HEK293T (cell line): ENCODE measurements around the gene HNRNPL.

ENCODE experiments used
- CTCF ChIA-PET: fragments of 350-600 bp; formaldehyde crosslinking; extraction: SDS; loops from one replicate; lab custom pipeline; 2021; ENCODE audit warnings: antibody characterized with exemption, inconsistent platforms; lab: Yijun Ruan, JAX
- POLR2A ChIA-PET: fragments of 350-600 bp; formaldehyde crosslinking; extraction: SDS; loops from one replicate; lab custom pipeline; 2020; ENCODE audit warnings: antibody characterized with exemption, inconsistent platforms; lab: Yijun Ruan, JAX
- DNase-seq: peaks from one replicate; pipeline ENCODE4 v3.0.0; 2012; ENCODE audit warnings: mixed read lengths; ENCODE audit errors: extremely low spot score
- ARNT ChIP-seq: fragments of 450-650 bp; IDR thresholded peaks from 2 replicates; pipeline ENCODE4 v1.6.1; 2017; ENCODE audit warnings: mild to moderate bottlenecking
- BHLHE40 ChIP-seq: fragments of 450-650 bp; IDR thresholded peaks from 2 replicates; pipeline ENCODE4 v1.6.1; 2016; ENCODE audit warnings: mild to moderate bottlenecking, moderate library complexity, borderline replicate concordance
- CTBP1 ChIP-seq: fragments of 450-650 bp; IDR thresholded peaks from 2 replicates; pipeline ENCODE4 v1.6.1; 2016; ENCODE audit warnings: borderline replicate concordance
- ELF4 ChIP-seq: fragments of 450-650 bp; IDR thresholded peaks from 2 replicates; pipeline ENCODE4 v1.6.1; 2017; ENCODE audit warnings: antibody characterized with exemption
- FOXA1 ChIP-seq: fragments of 450-650 bp; IDR thresholded peaks from 2 replicates; pipeline ENCODE4 v1.6.1; 2016; ENCODE audit warnings: mild to moderate bottlenecking
- FOXK2 ChIP-seq: fragments of 450-650 bp; IDR thresholded peaks from 2 replicates; pipeline ENCODE4 v1.6.1; 2016; ENCODE audit warnings: mild to moderate bottlenecking
- FOXM1 ChIP-seq: fragments of 450-650 bp; IDR thresholded peaks from 2 replicates; pipeline ENCODE4 v1.6.1; 2017; ENCODE audit warnings: mild to moderate bottlenecking, borderline replicate concordance
- HDGF ChIP-seq: fragments of 450-650 bp; IDR thresholded peaks from 2 replicates; pipeline ENCODE4 v1.6.1; 2017; ENCODE audit warnings: antibody characterized with exemption, borderline replicate concordance
- L3MBTL2 ChIP-seq: fragments of 450-650 bp; conservative IDR thresholded peaks from 2 replicates; pipeline ENCODE4 v1.6.1; 2016; ENCODE audit warnings: mild to moderate bottlenecking
- LEF1 ChIP-seq: fragments of 450-650 bp; IDR thresholded peaks from 2 replicates; pipeline ENCODE4 v1.6.1; 2017; ENCODE audit warnings: mild to moderate bottlenecking, borderline replicate concordance
- NFRKB ChIP-seq: fragments of 450-650 bp; IDR thresholded peaks from 2 replicates; pipeline ENCODE4 v1.6.1; 2016; ENCODE audit warnings: mild to moderate bottlenecking, moderate library complexity
- PKNOX1 ChIP-seq: fragments of 450-650 bp; IDR thresholded peaks from 2 replicates; pipeline ENCODE4 v1.6.1; 2016
- SP1 ChIP-seq: fragments of 450-650 bp; IDR thresholded peaks from 2 replicates; pipeline ENCODE4 v1.6.1; 2017
- SUZ12 ChIP-seq: fragments of 450-650 bp; IDR thresholded peaks from 2 replicates; pipeline ENCODE4 v1.6.1; 2016; ENCODE audit warnings: mild to moderate bottlenecking
- TARDBP ChIP-seq: fragments of 450-650 bp; IDR thresholded peaks from 2 replicates; pipeline ENCODE4 v1.6.1; 2016
- ZNF384 ChIP-seq: fragments of 450-650 bp; IDR thresholded peaks from 2 replicates; pipeline ENCODE4 v1.6.1; 2016

HNRNPL gene

GRCh38 chr19:38788478-38789243 is 61.1 kb downstream of the HNRNPL start, which contains the start of gene LGALS7B:
TSS of gene LGALS7B (plus strand) at chr19:38789200. CDS start at chr19:38789227, 27 bp downstream.
- POLR2A ChIA-PET = no interaction called here
- TF ChIP-seq HDGF (no peak), FOXA1 (no peak), LEF1 (no peak), TARDBP (no peak), ELF4 (no peak), ARNT (no peak), PKNOX1 (no peak), SP1 (no peak), FOXK2 (no peak), ZNF384 (no peak), BHLHE40 (no peak), NFRKB (no peak), L3MBTL2 (no peak), FOXM1 (no peak), SUZ12 (no peak), CTBP1 (no peak)
- no peak for DNase-seq
- CTCF ChIA-PET = no interaction called here

DNA sequence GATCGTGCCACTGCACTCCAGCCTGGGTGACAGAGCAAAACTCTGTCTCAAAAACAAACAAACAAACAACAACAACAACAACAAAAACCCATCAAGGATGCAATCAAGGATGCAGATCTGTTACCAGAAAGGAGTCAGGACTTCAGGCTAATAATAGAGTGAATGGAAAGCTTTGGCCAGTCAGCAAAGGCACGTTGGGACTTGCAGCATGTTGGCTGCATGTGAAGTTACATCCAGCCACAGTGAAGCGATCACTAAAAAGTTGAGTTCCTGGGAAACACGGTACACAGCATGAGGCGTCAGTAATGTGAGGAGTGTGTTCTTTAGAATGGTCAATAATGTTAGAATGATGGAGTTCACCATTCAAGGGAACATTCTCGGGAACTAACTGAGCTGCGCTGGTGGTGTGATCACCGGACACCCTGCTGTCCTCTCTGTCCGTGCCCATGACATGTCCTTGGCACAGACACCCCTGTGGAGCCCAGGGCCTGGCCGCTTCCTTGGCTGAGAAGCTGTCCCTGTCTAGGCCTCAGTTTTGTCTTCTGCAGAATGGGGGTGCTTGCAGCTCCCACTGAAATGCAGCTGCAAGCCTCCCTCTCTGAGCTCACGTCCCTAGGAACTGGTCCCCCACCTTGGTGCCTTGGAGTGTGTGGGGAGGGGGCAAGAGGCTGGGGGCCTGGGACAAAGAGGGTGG is 63.1 kb downstream of the HNRNPL start:
- ChIA-PET POLR2A (interaction anchor here (0.6 to 0.8 kb wide), 3 partner anchors 62 to 170 kb away, joined by 3 to 4 read pairs (median 3); partner anchors contain the start of genes NFKBIB and SIRT2), CTCF (interaction anchor here (1.4 kb wide), 1 partner anchor 17 kb away, joined by 8 read pairs; no protein-coding TSS in a partner anchor)
- DNase-seq = no peak
- no peak for TF ChIP-seq NFRKB
- no peak for TF ChIP-seq ZNF384
- TF ChIP-seq ELF4 = no peak
- TF ChIP-seq L3MBTL2 = no peak
- TF ChIP-seq SUZ12 = no peak
- TF ChIP-seq FOXK2 = no peak
- TF ChIP-seq ARNT = no peak
- no peak for TF ChIP-seq FOXM1
- no peak for TF ChIP-seq PKNOX1
- TF ChIP-seq HDGF = no peak
- TF ChIP-seq FOXA1 = no peak
- TF ChIP-seq SP1 = no peak
- TF ChIP-seq CTBP1 = no peak
- no peak for TF ChIP-seq LEF1
- TF ChIP-seq BHLHE40 = no peak
- TF ChIP-seq TARDBP = no peak
